Small intestine (tissue), 16 donors: ENCODE measurements around the gene ZNF446. TPM values are rescaled to one million over a fixed set of nuclear protein-coding genes. Genes with fewer than 3 reads are reported as not detected.
A peak's percentile ranks its signal among the peaks of the same experiment; 100 is the strongest.
"Not testable (repeated sequence)": the region's sequence is repeated elsewhere in the genome, so short reads cannot be mapped to it uniquely, and the experiment has no call there.

Experiments
- DNase-seq, 2 donors: peaks; one replicate each; pipeline versions ENCODE4 v3.0.0 to v3.0.0-alpha.2; 2013
- FAIRE-seq: peaks from 2 replicates; lab custom pipeline; 2012; peaks lifted over from hg19 to GRCh38; lab: Jason Lieb, UNC
- H3K27ac ChIP-seq, 3 donors: one replicate each; pipeline ENCODE4 v1.5.1; 2013; ENCODE audit warnings: low read length in 2 of 3, mild to moderate bottlenecking in 2 of 3, control low read depth in 1 of 3, inconsistent platforms in 1 of 3, low read depth in 1 of 3, moderate library complexity in 1 of 3
- H3K27me3 ChIP-seq, 3 donors: one replicate each; pipeline ENCODE4 v1.6.1; 2013; ENCODE audit warnings: low read length in 3 of 3, inconsistent platforms in 1 of 3; ENCODE audit not compliant: control insufficient read depth in 3 of 3, insufficient read depth in 3 of 3
- H3K36me3 ChIP-seq, 3 donors: one replicate each; pipeline ENCODE4 v1.6.1; 2013; ENCODE audit warnings: low read length in 3 of 3, inconsistent platforms in 1 of 3, low read depth in 1 of 3, mild to moderate bottlenecking in 1 of 3, moderate library complexity in 1 of 3; ENCODE audit not compliant: control insufficient read depth in 3 of 3, insufficient read depth in 2 of 3
- H3K4me1 ChIP-seq, 3 donors: one replicate each; pipeline ENCODE4 v1.6.1; 2013; ENCODE audit warnings: low read length in 2 of 3, inconsistent platforms in 1 of 3, low read depth in 1 of 3, mild to moderate bottlenecking in 1 of 3, moderate library complexity in 1 of 3; ENCODE audit not compliant: control insufficient read depth in 3 of 3, insufficient read depth in 2 of 3
- H3K4me3 ChIP-seq, 3 donors: one replicate each; pipeline ENCODE4 v1.5.1; 2013; ENCODE audit warnings: low read length in 3 of 3, control low read depth in 1 of 3, inconsistent platforms in 1 of 3, low read depth in 1 of 3, mild to moderate bottlenecking in 1 of 3, moderate library complexity in 1 of 3
- H3K9me3 ChIP-seq, 2 donors: one replicate each; pipeline ENCODE4 v1.6.1; 2013; ENCODE audit warnings: low read depth in 1 of 2, low read length in 1 of 2; ENCODE audit not compliant: control insufficient read depth in 2 of 2, insufficient read depth in 1 of 2
- WGBS, 3 donors: extraction: QIAGEN DNeasy Blood & Tissue Kit; methylation state at CpG; one replicate each; pipeline ENCODE4 v1.1.7; 2013; 5-methylcytosine and 5-hydroxymethylcytosine counted together
- long read RNA-seq, 10 donors: transcript quantifications; one replicate each; lab custom pipeline, GENCODE V29; 2026
- polyA plus RNA-seq, 4 donors: library from polyadenylated mRNA; stranded (reverse) in 3 of 4; unstranded in 1 of 4; fragments of 200-250 nt in 3 of 4; fragments of 120-200 nt in 1 of 4; gene quantifications; one replicate each; pipeline versions ENCODE4 v1.2.1 to v1.2.3, GENCODE V29; 2013
- donor health status: healthy with polysubstance abuse.
- donor health status: control.
- donor health status: control.
- donor health status: Bipolar disorder and iron deficiency.
- donor health status: healthy.

Gene ZNF446
- 10 to 100 TPM in 1 of 4 donors, 1 to 10 TPM in 3; 7.3 to 11.4 (median 8.6) TPM for polyA plus RNA-seq
- long read RNA-seq, donor 1, partial matches to known transcripts, result 0 of 1 reads
- long read RNA-seq, donor 1, other reads (novel, unspliced or antisense), result 0 of 1 reads
- long read RNA-seq, donor 2, result 0 reads
- long read RNA-seq, donor 3, partial matches to known transcripts, result 6 of 7 reads
- long read RNA-seq, donor 3, other reads (novel, unspliced or antisense), result 0 of 7 reads
- long read RNA-seq, donor 4, result 0 reads
- long read RNA-seq, donor 5, result 0 reads
- long read RNA-seq, donor 6, result 0 reads
- long read RNA-seq, donor 7, result 0 reads
- long read RNA-seq, donor 8, result 0 reads
- long read RNA-seq, donor 9, result 0 reads
- long read RNA-seq, donor 10, partial matches to known transcripts, result 0 of 1 reads
- long read RNA-seq, donor 10, other reads (novel, unspliced or antisense), result 0 of 1 reads

- Histone ChIP-seq H3K27ac (peak within 1 kb of the TSS; percentile 61 to 94 (median 93)), H3K36me3 (peaks cover 0 to 61% (median 0%) of the 10 kb centered on the region in 3 donors), H3K27me3 (no peaks in the 10 kb centered on the region), H3K4me3 (peak within 1 kb of the TSS; percentile 46 to 93 (median 72)), H3K4me1 (peaks cover 4 to 8% (median 6%) of the 10 kb centered on the region in 3 donors), H3K9me3 (no peaks in the 10 kb centered on the region)
- no peak for FAIRE-seq
- 0 to 1% (median 0%) methylated on average over 50 to 64 of the region's 64 CpGs for WGBS, 3 donors
- peak; percentile 98 to 99 for DNase-seq
Measured at GRCh38 chr19:58475714-58476497, at the start of gene ZNF446. Gene ZNF446 (plus strand): TSS chr19:58476352. CDS start chr19:58477219, 867 bp downstream.

DNA sequence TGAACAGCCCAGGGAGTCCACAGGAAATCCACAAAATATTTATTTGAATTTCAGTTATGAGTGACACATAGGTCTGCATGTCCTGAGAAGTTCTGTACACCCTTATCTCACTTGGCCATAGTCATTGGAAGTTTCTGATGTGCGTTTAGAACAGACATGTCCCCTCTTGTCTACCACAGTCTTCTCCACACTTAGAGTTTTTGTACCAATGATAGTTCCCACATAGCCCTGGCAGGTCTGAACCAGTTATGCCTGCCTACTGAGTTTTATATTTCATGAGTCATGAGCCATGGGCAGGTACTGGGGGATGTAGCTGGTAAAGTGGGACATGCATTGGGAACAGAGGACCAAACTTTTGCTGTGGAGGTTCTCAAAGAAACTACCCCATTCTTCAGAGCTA is 47.5 kb upstream of the ZNF446 start:
- H3K4me1 ChIP-seq, result no peaks in the 10 kb centered on the region
- no peak overlapping the region for H3K4me3 ChIP-seq
- H3K27me3 ChIP-seq, result no peaks in the 10 kb centered on the region
- H3K27ac ChIP-seq, result no peak overlapping the region
- 64 to 79% (median 78%) methylated on average over 1 of the region's 1 CpG for WGBS, 3 donors
- peaks cover 3 to 87% of the 10 kb centered on the region in 2 donors for H3K9me3 ChIP-seq
- no peak for FAIRE-seq
- peaks cover 0 to 5% (median under 1%) of the 10 kb centered on the region in 3 donors for H3K36me3 ChIP-seq
- DNase-seq, result no peak

- H3K9me3 ChIP-seq, result peaks cover 5 to 95% of the 10 kb centered on the region in 2 donors
- H3K36me3 ChIP-seq, result peaks cover 6 to 15% (median 12%) of the 10 kb centered on the region in 3 donors
- H3K4me3 ChIP-seq, result no peak overlapping the region
- no peak overlapping the region for H3K27ac ChIP-seq
- no peaks in the 10 kb centered on the region for H3K27me3 ChIP-seq
- FAIRE-seq (no peak), DNase-seq (no peak)
- no peaks in the 10 kb centered on the region for H3K4me1 ChIP-seq
Measured at GRCh38 chr19:58429745-58430144, 46.4 kb upstream of the ZNF446 start.

DNA sequence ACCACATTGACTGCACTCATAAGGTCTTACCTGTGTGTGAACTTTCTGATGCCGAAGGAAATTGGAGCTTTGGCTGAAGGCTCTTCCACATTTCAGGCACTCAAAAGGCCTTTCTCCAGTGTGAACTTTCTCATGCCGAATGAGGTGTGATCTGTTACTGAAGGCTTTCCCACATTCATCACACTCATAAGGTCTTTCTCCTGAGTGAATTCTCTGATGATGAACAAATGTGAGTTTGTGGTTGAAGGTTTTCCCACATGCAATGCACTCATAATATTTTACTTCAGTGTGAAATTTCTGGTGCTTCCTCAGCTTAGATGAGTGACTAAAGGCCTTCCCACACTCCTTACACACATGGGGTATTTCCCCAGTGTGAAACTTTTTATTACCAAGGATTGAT is 41.9 kb upstream of the ZNF446 start:
- 97 to 100% (median 98%) methylated on average over 2 of the region's 2 CpGs for WGBS, 3 donors
- DNase-seq, result no peak
- H3K4me3 ChIP-seq, result no peak overlapping the region

GRCh38 chr19:58439576-58440554 is 36.3 kb upstream of the ZNF446 start, which contains the start of gene ZNF132:
Gene ZNF132 (minus strand): TSS chr19:58440153. CDS start chr19:58439821, 332 bp downstream.
- Histone ChIP-seq H3K4me3 (peak within 1 kb of the TSS; percentile 49 to 75 (median 58)), H3K27me3 (peaks cover 0 to 3% (median 0%) of the 10 kb centered on the region in 3 donors), H3K27ac (peak within 1 kb of the TSS in 2 of 3 donors; percentile 54 to 84), H3K9me3 (peaks cover 3 to 56% of the 10 kb centered on the region in 2 donors), H3K36me3 (peaks cover 0 to 31% (median 10%) of the 10 kb centered on the region in 3 donors), H3K4me1 (peaks cover 0 to 13% (median 2%) of the 10 kb centered on the region in 3 donors)
- FAIRE-seq, result no peak
- DNase-seq, result peak; percentile 99 to 100
- WGBS, 3 donors, result 6 to 12% (median 10%) methylated on average over 57 to 59 of the region's 59 CpGs

More for the DNA sequence above, 41.9 kb upstream of the ZNF446 start:
- peaks cover 0 to 3% (median 0%) of the 10 kb centered on the region in 3 donors for H3K4me1 ChIP-seq
- H3K27me3 ChIP-seq, result no peaks in the 10 kb centered on the region
- H3K9me3 ChIP-seq, result peaks cover 9 to 96% of the 10 kb centered on the region in 2 donors
- peaks cover 6 to 47% (median 23%) of the 10 kb centered on the region in 3 donors for H3K36me3 ChIP-seq
- no peak overlapping the region for H3K27ac ChIP-seq
- FAIRE-seq, result no peak

DNA sequence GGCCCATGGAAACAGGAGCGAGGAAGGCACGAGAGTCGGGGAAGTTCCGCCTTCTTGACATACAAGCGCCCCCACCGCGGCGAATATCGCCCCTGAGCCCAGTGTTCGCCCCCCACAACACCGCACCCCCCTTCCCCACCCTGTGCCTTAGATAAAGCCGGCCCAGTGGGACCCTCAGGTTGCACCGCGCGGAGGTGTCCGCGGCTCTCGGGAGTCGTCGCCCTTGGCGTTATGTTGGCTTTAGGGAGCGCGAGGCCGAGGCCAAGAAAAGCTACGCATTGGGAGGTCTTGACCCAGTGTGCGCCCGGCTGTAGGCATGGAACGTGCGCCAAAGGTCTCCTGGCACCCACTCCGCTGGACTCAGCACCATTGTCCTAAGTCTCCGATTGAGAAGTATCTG is 35.6 kb upstream of the ZNF446 start:
- WGBS, 3 donors, result 16 to 47% (median 36%) methylated on average over 23 to 31 of the region's 31 CpGs
- DNase-seq (no peak), FAIRE-seq (no peak)
- H3K4me1 ChIP-seq, result peaks cover 0 to 13% (median 2%) of the 10 kb centered on the region in 3 donors
- peaks cover 0 to 27% (median 7%) of the 10 kb centered on the region in 3 donors for H3K36me3 ChIP-seq
- H3K9me3 ChIP-seq, result peaks cover 0 to 50% of the 10 kb centered on the region in 2 donors
- peak overlapping the region; percentile 35 to 75 (median 58) for H3K4me3 ChIP-seq
- peak overlapping the region in 2 of 3 donors; percentile 33 to 67 for H3K27ac ChIP-seq
- H3K27me3 ChIP-seq, result peaks cover 0 to 3% (median 0%) of the 10 kb centered on the region in 3 donors

DNA sequence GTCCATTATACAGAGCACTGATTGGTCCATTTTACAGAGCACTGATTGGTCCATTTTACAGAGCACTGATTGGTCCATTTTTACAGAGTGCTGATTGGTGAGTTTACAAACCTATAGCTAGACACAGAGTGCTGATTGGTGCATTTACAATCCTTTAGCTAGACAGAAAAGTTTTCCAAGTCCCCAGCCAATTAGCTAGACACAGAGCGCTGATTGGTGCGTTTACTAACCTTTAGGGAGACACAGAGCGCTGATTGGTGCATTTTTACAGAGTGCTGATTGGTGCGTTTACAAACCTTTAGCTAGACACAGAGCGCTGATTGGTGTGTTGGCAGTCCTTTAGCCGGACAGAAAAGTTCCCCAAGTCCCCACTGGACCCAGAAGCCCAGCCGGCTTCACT is 33.2 kb upstream of the ZNF446 start:
- H3K27ac ChIP-seq, H3K4me3 ChIP-seq, DNase-seq, H3K36me3 ChIP-seq, FAIRE-seq, H3K27me3 ChIP-seq: not testable (repeated sequence)
- peaks cover 0 to 13% (median 2%) of the 10 kb centered on the region in 3 donors for H3K4me1 ChIP-seq
- peaks cover 0 to 26% of the 10 kb centered on the region in 2 donors for H3K9me3 ChIP-seq
- WGBS, 3 donors, result 90 to 91% (median 91%) methylated on average over 7 of the region's 7 CpGs
